Parathyroid adenoma (tissue), 2 donors: Measurements from ENCODE around the gene PANK1.

Experiments used
- H2AFZ ChIP-seq: fragments of 300-600 bp; sonication (generic); one replicate; pipeline ENCODE4 v1.7.0; 2017; ENCODE audit warnings: antibody characterized with exemption, mild to moderate bottlenecking
- H3K27ac ChIP-seq: fragments of 300-600 bp; sonication (generic); one replicate; pipeline ENCODE4 v1.7.0; 2017
- H3K27me3 ChIP-seq: fragments of 300-600 bp; sonication (generic); one replicate; pipeline ENCODE4 v1.7.0; 2017; ENCODE audit warnings: low read length; ENCODE audit not compliant: control insufficient read depth, insufficient read depth
- H3K36me3 ChIP-seq: fragments of 300-600 bp; sonication (generic); one replicate; pipeline ENCODE4 v1.7.0; 2017; ENCODE audit warnings: low read length; ENCODE audit not compliant: control insufficient read depth, insufficient read depth
- H3K4me1 ChIP-seq: fragments of 300-600 bp; sonication (generic); one replicate; pipeline ENCODE4 v1.7.0; 2017; ENCODE audit warnings: control low read depth
- H3K4me2 ChIP-seq: fragments of 300-600 bp; sonication (generic); one replicate; pipeline ENCODE4 v1.7.0; 2017; ENCODE audit warnings: low read length
- H3K4me3 ChIP-seq: fragments of 300-600 bp; sonication (generic); one replicate; pipeline ENCODE4 v1.7.0; 2017; ENCODE audit warnings: low read depth, low read length
- H3K79me2 ChIP-seq: fragments of 300-600 bp; sonication (generic); one replicate; pipeline ENCODE4 v1.7.0; 2017; ENCODE audit warnings: control low read depth
- H3K9ac ChIP-seq: fragments of 300-600 bp; sonication (generic); one replicate; pipeline ENCODE4 v1.7.0; 2017; ENCODE audit warnings: mild to moderate bottlenecking
- H3K9me3 ChIP-seq: fragments of 300-600 bp; sonication (generic); one replicate; pipeline ENCODE4 v1.7.0; 2017; ENCODE audit warnings: low read length; ENCODE audit not compliant: control insufficient read depth
- CTCF ChIP-seq: fragments of 300-600 bp; sonication (generic); IDR thresholded peaks from one replicate; pipeline ENCODE4 v1.7.0; 2017; ENCODE audit warnings: antibody characterized with exemption, mild to moderate bottlenecking
- donor health status: primary hyperparathyroidism.

The PANK1 gene

GRCh38 chr10:89543841-89544240 lies 101.2 kb downstream of the PANK1 start:
- Histone ChIP-seq H3K9ac (no peak overlapping the region), H2AFZ (no peak overlapping the region), H3K27me3 (no peaks in the 10 kb centered on the region), H3K4me1 (no peaks in the 10 kb centered on the region), H3K27ac (no peak overlapping the region), H3K9me3 (no peaks in the 10 kb centered on the region), H3K79me2 (no peaks in the 10 kb centered on the region), H3K4me2 (no peak overlapping the region), H3K4me3 (no peak overlapping the region), H3K36me3 (no peaks in the 10 kb centered on the region)
- no peak for TF ChIP-seq CTCF

- H3K27me3 ChIP-seq: no peaks in the 10 kb centered on the region
- no peak overlapping the region for H3K4me3 ChIP-seq
- H3K9me3 ChIP-seq: no peaks in the 10 kb centered on the region
- no peak overlapping the region for H3K4me2 ChIP-seq
- no peak overlapping the region for H2AFZ ChIP-seq
- H3K4me1 ChIP-seq: no peaks in the 10 kb centered on the region
- H3K79me2 ChIP-seq: no peaks in the 10 kb centered on the region
- H3K36me3 ChIP-seq: no peaks in the 10 kb centered on the region
- H3K9ac ChIP-seq: no peak overlapping the region
- no peak for TF ChIP-seq CTCF
- no peak overlapping the region for H3K27ac ChIP-seq
These were observed 104.6 kb downstream of the PANK1 start for GRCh38 chr10:89540420-89540949.

GRCh38 chr10:89537364-89537763 lies 107.7 kb downstream of the PANK1 start:
- no peak for TF ChIP-seq CTCF
- Histone ChIP-seq H3K9ac (no peak overlapping the region), H3K27ac (no peak overlapping the region), H3K27me3 (no peaks in the 10 kb centered on the region), H3K79me2 (no peaks in the 10 kb centered on the region), H3K36me3 (no peaks in the 10 kb centered on the region), H2AFZ (no peak overlapping the region), H3K4me2 (no peak overlapping the region), H3K4me1 (no peaks in the 10 kb centered on the region), H3K4me3 (no peak overlapping the region), H3K9me3 (no peaks in the 10 kb centered on the region)

GRCh38 chr10:89536013-89536354 lies 109.1 kb downstream of the PANK1 start:
- Histone ChIP-seq H3K27me3 (no peaks in the 10 kb centered on the region), H3K4me2 (peak overlapping the region; percentile 26), H3K27ac (no peak overlapping the region), H3K79me2 (no peaks in the 10 kb centered on the region), H3K4me1 (no peaks in the 10 kb centered on the region), H3K4me3 (no peak overlapping the region), H3K9ac (no peak overlapping the region), H2AFZ (peak overlapping the region; percentile 50), H3K36me3 (no peaks in the 10 kb centered on the region), H3K9me3 (no peaks in the 10 kb centered on the region)
- no peak for TF ChIP-seq CTCF

- TF ChIP-seq CTCF: no peak
- H3K27me3 ChIP-seq: no peaks in the 10 kb centered on the region
- no peaks in the 10 kb centered on the region for H3K4me1 ChIP-seq
- H3K9ac ChIP-seq: no peak within 1 kb of the TSS
- no peak within 1 kb of the TSS for H3K4me3 ChIP-seq
- no peaks in the 10 kb centered on the region for H3K36me3 ChIP-seq
- H3K4me2 ChIP-seq: peak within 1 kb of the TSS; percentile 26
- H3K79me2 ChIP-seq: no peaks in the 10 kb centered on the region
- peak within 1 kb of the TSS; percentile 50 for H2AFZ ChIP-seq
- H3K9me3 ChIP-seq: no peaks in the 10 kb centered on the region
- no peak within 1 kb of the TSS for H3K27ac ChIP-seq
These were observed 109.7 kb downstream of the PANK1 start, which contains the start of gene SLC16A12 for GRCh38 chr10:89535171-89536012. SLC16A12 (minus strand) TSS chr10:89535594; CDS start chr10:89462578, 73,016 bp downstream.
